Measurements from ENCODE around the gene MEIOB. TPM values are rescaled to one million over a fixed set of nuclear protein-coding genes. Genes with fewer than 3 reads are reported as not detected.

MEIOB gene
- total RNA-seq, 1 donor from 2014 or later = not detected

GRCh38 chr16:1878256-1878655 is 6.3 kb upstream of the MEIOB start:
- no peak for DNase-seq (ENCODE audit: low spot score)

GRCh38 chr16:1877804-1878203 is 5.8 kb upstream of the MEIOB start:
- DNase-seq (ENCODE audit: low spot score) = peak; percentile 39

GRCh38 chr16:1877089-1877488 is 5.1 kb upstream of the MEIOB start:
- peak; percentile 41 for DNase-seq (ENCODE audit: low spot score)

- DNase-seq (ENCODE audit: low spot score) = peak; percentile 20
Observed at GRCh38 chr16:1876468-1876867, 4.5 kb upstream of the MEIOB start.

- peak; percentile 57 for DNase-seq (ENCODE audit: low spot score)
Observed at GRCh38 chr16:1876066-1876465, 4.1 kb upstream of the MEIOB start.

- DNase-seq (ENCODE audit: low spot score) = peak; percentile 24
Observed at GRCh38 chr16:1874854-1875253, 2.9 kb upstream of the MEIOB start.

GRCh38 chr16:1870365-1871082 is 1.4 kb downstream of the MEIOB start:
- no peak for DNase-seq (ENCODE audit: low spot score)

- DNase-seq (ENCODE audit: low spot score) = no peak
Observed at GRCh38 chr16:1865902-1866690, 5.9 kb downstream of the MEIOB start.

GRCh38 chr16:1863681-1864460 is 8.1 kb downstream of the MEIOB start:
- DNase-seq (ENCODE audit: low spot score) = no peak

GRCh38 chr16:1862394-1862793 is 9.6 kb downstream of the MEIOB start:
- DNase-seq (ENCODE audit: low spot score) = peak; percentile 24

GRCh38 chr16:1861730-1862129 is 10.2 kb downstream of the MEIOB start:
- no peak for DNase-seq (ENCODE audit: low spot score)

- DNase-seq (ENCODE audit: low spot score) = no peak
Observed at GRCh38 chr16:1859650-1860049, 12.3 kb downstream of the MEIOB start.

- DNase-seq (ENCODE audit: low spot score) = no peak
Observed at GRCh38 chr16:1858189-1858865, 13.6 kb downstream of the MEIOB start.

- DNase-seq (ENCODE audit: low spot score) = no peak
Observed at GRCh38 chr16:1857433-1858097, 14.4 kb downstream of the MEIOB start.

- DNase-seq (ENCODE audit: low spot score) = no peak
Observed at GRCh38 chr16:1851793-1852192, 20.2 kb downstream of the MEIOB start.

- no peak for DNase-seq (ENCODE audit: low spot score)
Observed at GRCh38 chr16:1850981-1851380, 21.0 kb downstream of the MEIOB start.

GRCh38 chr16:1846416-1846815 is 25.5 kb downstream of the MEIOB start:
- no peak for DNase-seq (ENCODE audit: low spot score)

GRCh38 chr16:1845985-1846384 is 26.0 kb downstream of the MEIOB start:
- no peak for DNase-seq (ENCODE audit: low spot score)

- peak; percentile 47 for DNase-seq (ENCODE audit: low spot score)
Observed at GRCh38 chr16:1839554-1839953, 32.4 kb downstream of the MEIOB start.

GRCh38 chr16:1834096-1834495 is 37.9 kb downstream of the MEIOB start:
- no peak for DNase-seq (ENCODE audit: low spot score)
